PFSK-1 (cell line): Measurements from ENCODE around the gene FSTL4.

Experiments
- FOXP2 ChIP-seq: optimal IDR thresholded peaks from 2 replicates; pipeline ENCODE3; 2011; ENCODE audit warnings: borderline replicate concordance, control low read depth, inconsistent platforms; ENCODE audit not compliant: insufficient read depth; ENCODE audit errors: extremely low read length, extremely low read depth
- POLR2AphosphoS5 ChIP-seq: IDR thresholded peaks from 2 replicates; pipeline ENCODE4 v1.6.1; 2012; ENCODE audit warnings: low read depth, mild to moderate bottlenecking, control low read depth, low read length, moderate library complexity
- REST ChIP-seq, 2 experiments: IDR thresholded peaks; 2 replicates each; pipeline versions ENCODE4 v1.6.1 to v1.8.0; 2011 to 2012; ENCODE audit warnings: low read depth in 2 of 2, low read length in 2 of 2, control low read depth in 1 of 2, inconsistent platforms in 1 of 2, mild to moderate bottlenecking in 1 of 2, moderate library complexity in 1 of 2; ENCODE audit not compliant: insufficient read depth in 1 of 2
- SIN3A ChIP-seq: IDR thresholded peaks from 2 replicates; pipeline ENCODE4 v1.6.1; 2012; ENCODE audit warnings: mild to moderate bottlenecking, low read length, moderate library complexity, borderline replicate concordance; ENCODE audit not compliant: insufficient read depth
- TAF1 ChIP-seq: IDR thresholded peaks from 2 replicates; pipeline ENCODE4 v1.6.1; 2012; ENCODE audit warnings: low read length, control low read depth, borderline replicate concordance; ENCODE audit not compliant: insufficient read depth

- TF ChIP-seq TAF1 = no peak
- no peak for TF ChIP-seq POLR2AphosphoS5
- TF ChIP-seq SIN3A = no peak
- TF ChIP-seq REST (IDR thresholded peaks at IDR 0.05; ENCODE audit: insufficient read depth in 1 of 2, low read depth in 2 of 2, low read length in 2 of 2) = no peak
- TF ChIP-seq FOXP2 = no peak
Observed at GRCh38 chr5:133385346-133385745, 227.0 kb downstream of the FSTL4 start.
